Neural crest cell (in vitro differentiated cells): Measurements from ENCODE around the gene CACNB3. TPM values are rescaled to one million over a fixed set of nuclear protein-coding genes. Genes with fewer than 3 reads are reported as not detected.
"Not testable (repeated sequence)": the region's sequence is repeated elsewhere in the genome, so short reads cannot be mapped to it uniquely, and the experiment has no call there.

Experiments used
- DNase-seq: peaks from one replicate; pipeline ENCODE4 v3.0.0; 2021; ENCODE audit warnings: low read depth, mixed read lengths, low spot score
- H3K27ac Mint-ChIP-seq: one replicate; pipeline ENCODE4 v1.8.0; 2021; ENCODE audit warnings: mild to moderate bottlenecking, mixed read lengths; ENCODE audit not compliant: unreplicated experiment
- H3K27me3 Mint-ChIP-seq: 2 replicates; pipeline ENCODE4 v1.8.0; 2021; ENCODE audit warnings: low read depth, mild to moderate bottlenecking, mixed read lengths
- H3K36me3 Mint-ChIP-seq: 2 replicates; pipeline ENCODE4 v1.8.0; 2021; ENCODE audit warnings: low read depth, mild to moderate bottlenecking, mixed read lengths
- H3K4me1 Mint-ChIP-seq: 2 replicates; pipeline ENCODE4 v1.8.0; 2021; ENCODE audit warnings: mixed read lengths
- H3K4me3 Mint-ChIP-seq: one replicate; pipeline ENCODE4 v1.8.0; 2021; ENCODE audit warnings: mild to moderate bottlenecking, mixed read lengths
- H3K9me3 Mint-ChIP-seq: 2 replicates; pipeline ENCODE4 v1.8.0; 2021; ENCODE audit warnings: mixed read lengths
- total RNA-seq: library from RNA; stranded (reverse); gene quantifications from 2 replicates; pipeline ENCODE4 v1.2.1, GENCODE V29; 2021
- TF ChIP-seq, protein P1 (sequence below): fragments of 200-600 bp; sonication (generic); conservative IDR thresholded peaks from 2 replicates; pipeline ENCODE4 v1.5.0; 2021; ENCODE audit warnings: antibody characterized with exemption, mild to moderate bottlenecking

Gene CACNB3
- total RNA-seq, 1 donor from 2014 or later, result 59.7 TPM

DNA sequence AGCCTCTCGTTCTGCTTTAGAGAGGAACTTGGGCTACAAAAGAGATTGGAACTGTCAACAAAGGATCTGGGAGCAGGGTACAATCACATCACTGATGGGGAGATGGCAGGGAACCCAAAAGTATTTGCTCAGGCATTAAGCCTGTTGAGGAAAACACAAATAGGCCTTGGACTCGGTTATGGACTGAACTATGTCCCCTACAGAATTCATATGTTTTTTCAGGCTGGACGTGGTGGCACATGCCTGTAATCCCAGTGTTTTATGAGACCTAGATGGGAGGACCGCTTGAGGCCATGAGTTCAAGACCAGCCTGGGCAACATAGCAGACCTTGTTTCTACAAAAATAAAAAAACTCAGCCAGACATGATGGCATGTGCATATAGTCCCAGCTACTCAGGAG lies 19.8 kb downstream of the CACNB3 start:
- Mint-ChIP-seq H3K4me1 (no peaks in the 10 kb centered on the region), H3K36me3 (peaks cover 35% of the 10 kb centered on the region), H3K27ac (no peak overlapping the region), H3K27me3 (no peaks in the 10 kb centered on the region), H3K4me3 (no peak overlapping the region), H3K9me3 (no peaks in the 10 kb centered on the region)
- no peak for DNase-seq
- TF ChIP-seq, protein P1, sequence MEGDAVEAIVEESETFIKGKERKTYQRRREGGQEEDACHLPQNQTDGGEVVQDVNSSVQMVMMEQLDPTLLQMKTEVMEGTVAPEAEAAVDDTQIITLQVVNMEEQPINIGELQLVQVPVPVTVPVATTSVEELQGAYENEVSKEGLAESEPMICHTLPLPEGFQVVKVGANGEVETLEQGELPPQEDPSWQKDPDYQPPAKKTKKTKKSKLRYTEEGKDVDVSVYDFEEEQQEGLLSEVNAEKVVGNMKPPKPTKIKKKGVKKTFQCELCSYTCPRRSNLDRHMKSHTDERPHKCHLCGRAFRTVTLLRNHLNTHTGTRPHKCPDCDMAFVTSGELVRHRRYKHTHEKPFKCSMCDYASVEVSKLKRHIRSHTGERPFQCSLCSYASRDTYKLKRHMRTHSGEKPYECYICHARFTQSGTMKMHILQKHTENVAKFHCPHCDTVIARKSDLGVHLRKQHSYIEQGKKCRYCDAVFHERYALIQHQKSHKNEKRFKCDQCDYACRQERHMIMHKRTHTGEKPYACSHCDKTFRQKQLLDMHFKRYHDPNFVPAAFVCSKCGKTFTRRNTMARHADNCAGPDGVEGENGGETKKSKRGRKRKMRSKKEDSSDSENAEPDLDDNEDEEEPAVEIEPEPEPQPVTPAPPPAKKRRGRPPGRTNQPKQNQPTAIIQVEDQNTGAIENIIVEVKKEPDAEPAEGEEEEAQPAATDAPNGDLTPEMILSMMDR, result no peak

DNA sequence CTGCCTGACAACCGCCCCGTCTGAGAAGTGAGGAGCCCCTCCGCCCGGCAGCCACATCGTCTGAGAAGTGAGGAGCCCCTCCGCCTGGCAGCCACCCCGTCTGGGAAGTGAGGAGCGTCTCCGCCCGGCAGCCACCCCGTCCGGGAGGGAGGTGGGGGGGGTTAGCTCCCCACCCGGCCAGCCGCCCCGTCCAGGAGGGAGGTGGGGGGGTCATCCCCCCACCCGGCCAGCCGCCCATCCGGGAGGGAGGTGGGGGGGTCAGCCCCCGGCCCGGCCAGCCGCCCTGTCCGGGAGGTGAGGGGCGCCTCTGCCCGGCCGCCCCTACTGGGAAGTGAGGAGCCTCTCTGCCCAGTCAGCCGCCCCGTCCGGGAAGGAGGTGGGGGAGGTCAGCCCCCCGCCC lies 23.7 kb downstream of the CACNB3 start:
- H3K36me3 Mint-ChIP-seq, result peaks cover 38% of the 10 kb centered on the region
- not testable (repeated sequence) for H3K27ac Mint-ChIP-seq, H3K9me3 Mint-ChIP-seq, DNase-seq, H3K27me3 Mint-ChIP-seq, H3K4me3 Mint-ChIP-seq, H3K4me1 Mint-ChIP-seq

DNA sequence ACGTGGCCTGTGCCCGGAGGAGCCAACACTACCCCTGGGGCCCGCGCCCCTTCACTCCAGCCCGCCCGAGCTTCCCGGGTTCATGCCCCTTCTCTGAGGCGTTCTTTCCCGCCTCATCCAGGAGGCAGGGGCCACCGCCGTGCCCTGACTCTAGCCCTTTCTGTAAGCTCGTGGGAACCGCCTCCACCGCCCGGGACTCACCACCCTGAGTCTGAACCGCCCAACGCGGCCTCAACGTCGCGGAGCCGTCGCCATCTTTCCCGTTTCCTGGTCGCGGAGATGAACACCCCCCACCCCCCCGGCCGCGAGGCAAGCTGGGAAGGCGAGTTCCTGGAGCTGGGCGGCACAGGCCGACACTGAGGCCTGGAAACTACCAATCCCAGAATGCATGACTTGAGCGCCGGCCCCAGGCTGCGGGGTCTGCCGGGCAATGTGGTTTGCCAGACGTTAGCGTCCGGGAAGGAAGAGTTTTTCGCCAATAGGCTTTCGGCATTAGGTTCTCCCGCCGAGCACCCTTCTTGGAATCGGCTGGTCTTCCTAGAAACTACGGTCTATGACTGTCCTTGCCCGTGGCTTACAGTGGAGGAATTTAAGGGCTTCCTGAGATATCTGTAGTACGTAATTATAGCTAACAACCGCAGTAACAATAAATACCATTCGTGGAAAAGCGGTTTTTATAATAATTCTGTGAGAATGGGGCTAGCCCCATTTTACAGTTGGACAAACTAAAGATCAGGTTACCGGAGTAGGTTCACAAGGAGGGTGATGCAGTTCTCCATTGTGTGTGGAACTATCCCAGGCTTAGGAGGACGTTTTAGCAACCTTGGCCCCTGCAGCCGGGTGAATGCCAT lies 33.8 kb downstream of the CACNB3 start, which contains the start of gene DDX23:
Gene DDX23, minus strand, starts transcription at position 281 of the 851 bp plus-strand sequence. CDS start 6,381 bp downstream, outside the sequence.
- H3K9me3 Mint-ChIP-seq, result no peaks in the 10 kb centered on the region

DNA sequence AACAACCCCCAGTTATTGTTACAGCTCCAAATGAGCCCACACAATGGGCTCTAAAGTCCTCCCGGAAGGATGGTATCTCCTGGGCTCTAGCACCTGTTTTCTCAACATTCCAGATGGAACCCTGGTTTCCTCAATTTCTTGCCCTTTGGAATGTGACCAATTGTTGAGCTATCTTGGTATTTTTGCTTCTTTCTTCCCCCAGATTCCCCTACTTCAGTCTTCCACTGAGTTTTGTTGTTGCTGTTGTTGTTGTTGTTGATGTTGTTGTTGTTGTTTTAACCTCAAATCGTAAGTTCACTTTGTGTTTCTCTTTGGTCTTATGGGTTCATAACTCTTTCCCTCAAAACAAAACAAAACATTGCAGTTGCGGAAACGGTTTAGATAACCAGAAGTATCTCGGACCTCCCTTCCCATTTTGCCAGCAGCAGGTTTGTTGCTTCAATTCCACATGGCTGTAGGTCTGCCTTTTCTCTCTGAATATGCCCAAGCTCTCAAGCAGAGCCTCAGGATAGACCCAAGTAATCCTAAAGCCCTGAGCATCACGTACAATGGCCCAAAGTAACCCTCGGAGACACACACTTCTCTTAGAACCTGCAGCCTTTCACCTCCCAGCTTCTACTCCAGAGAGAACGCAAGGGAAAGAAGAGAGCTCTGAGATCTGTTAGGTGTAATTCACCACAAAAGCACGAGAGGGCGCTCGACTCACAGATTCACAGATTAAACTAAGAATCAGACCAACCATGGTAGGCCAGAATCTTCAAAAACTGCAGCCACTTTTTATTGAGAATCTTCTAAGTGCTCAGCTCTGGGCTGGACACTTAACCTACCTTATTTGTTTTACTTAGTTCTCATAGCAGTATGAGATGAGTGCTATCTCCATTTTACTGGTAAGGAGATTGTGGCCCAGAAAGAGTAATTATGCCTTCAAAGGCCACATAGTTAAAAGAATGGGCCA lies 34.7 kb downstream of the CACNB3 start:
- peaks cover 35% of the 10 kb centered on the region for H3K4me1 Mint-ChIP-seq
- H3K27me3 Mint-ChIP-seq, result no peaks in the 10 kb centered on the region
- H3K36me3 Mint-ChIP-seq, result no peaks in the 10 kb centered on the region
- DNase-seq, result peak; percentile 98
- H3K9me3 Mint-ChIP-seq, result no peaks in the 10 kb centered on the region
- TF ChIP-seq, protein P1, result peak; percentile 93
- H3K4me3 Mint-ChIP-seq, result peak overlapping the region; percentile 95
- H3K27ac Mint-ChIP-seq, result peak overlapping the region; percentile 83

More for the DNA sequence above, 33.8 kb downstream of the CACNB3 start, which contains the start of gene DDX23:
- H3K4me3 Mint-ChIP-seq, result peak within 1 kb of the TSS; percentile 95
- peaks cover 35% of the 10 kb centered on the region for H3K4me1 Mint-ChIP-seq
- TF ChIP-seq, protein P1, result no peak
- H3K27ac Mint-ChIP-seq, result peak within 1 kb of the TSS; percentile 99
- H3K27me3 Mint-ChIP-seq, result no peaks in the 10 kb centered on the region
- H3K36me3 Mint-ChIP-seq, result no peaks in the 10 kb centered on the region
- DNase-seq, result peak; percentile 80

DNA sequence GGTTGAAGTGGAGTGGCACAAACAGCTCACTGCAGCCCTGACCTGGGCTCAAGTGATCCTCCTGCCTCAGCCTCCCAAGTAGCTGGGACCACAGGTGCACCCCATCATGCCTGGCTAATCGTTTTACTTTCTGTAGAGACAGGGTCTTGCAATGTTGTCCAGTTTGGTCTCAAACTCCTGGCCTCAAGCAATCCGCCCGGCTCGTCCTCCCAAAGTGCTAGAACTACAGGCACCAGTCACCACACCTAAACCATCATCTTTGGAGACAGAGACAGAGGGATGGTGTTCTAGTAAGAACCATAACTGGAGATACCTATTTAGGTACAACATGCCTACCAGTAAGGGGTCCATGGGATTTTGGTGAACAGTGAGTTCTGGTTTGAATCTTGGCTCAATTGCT lies 36.2 kb downstream of the CACNB3 start:
- Mint-ChIP-seq H3K9me3 (no peaks in the 10 kb centered on the region), H3K27ac (no peak overlapping the region), H3K4me1 (peaks cover 31% of the 10 kb centered on the region), H3K27me3 (no peaks in the 10 kb centered on the region), H3K36me3 (no peaks in the 10 kb centered on the region), H3K4me3 (no peak overlapping the region)
- TF ChIP-seq, protein P1, result no peak
- no peak for DNase-seq

DNA sequence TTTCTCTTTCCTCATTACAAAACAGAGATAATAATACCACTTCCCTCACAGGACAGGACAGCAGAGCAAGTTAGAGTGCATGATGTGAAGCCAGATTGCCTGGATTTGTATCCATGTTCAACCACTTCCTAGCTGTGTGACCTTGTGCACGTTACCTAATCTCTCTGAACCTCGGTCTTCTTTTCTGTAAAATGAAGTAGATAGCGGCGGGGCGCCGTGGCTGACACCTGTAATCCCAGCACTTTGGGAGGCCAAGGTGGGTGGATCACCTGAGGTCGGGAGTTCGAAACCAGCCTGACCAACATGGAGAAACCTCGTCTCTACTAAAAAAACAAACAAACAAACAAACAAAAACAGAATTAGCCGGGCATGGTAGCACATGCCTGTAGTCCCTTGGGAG lies 36.6 kb downstream of the CACNB3 start:
- not testable (repeated sequence) for H3K27ac Mint-ChIP-seq, DNase-seq, H3K27me3 Mint-ChIP-seq, H3K36me3 Mint-ChIP-seq, H3K9me3 Mint-ChIP-seq, H3K4me3 Mint-ChIP-seq
- H3K4me1 Mint-ChIP-seq, result peaks cover 28% of the 10 kb centered on the region
